ENCODE results near the gene CHRNG.

DNA sequence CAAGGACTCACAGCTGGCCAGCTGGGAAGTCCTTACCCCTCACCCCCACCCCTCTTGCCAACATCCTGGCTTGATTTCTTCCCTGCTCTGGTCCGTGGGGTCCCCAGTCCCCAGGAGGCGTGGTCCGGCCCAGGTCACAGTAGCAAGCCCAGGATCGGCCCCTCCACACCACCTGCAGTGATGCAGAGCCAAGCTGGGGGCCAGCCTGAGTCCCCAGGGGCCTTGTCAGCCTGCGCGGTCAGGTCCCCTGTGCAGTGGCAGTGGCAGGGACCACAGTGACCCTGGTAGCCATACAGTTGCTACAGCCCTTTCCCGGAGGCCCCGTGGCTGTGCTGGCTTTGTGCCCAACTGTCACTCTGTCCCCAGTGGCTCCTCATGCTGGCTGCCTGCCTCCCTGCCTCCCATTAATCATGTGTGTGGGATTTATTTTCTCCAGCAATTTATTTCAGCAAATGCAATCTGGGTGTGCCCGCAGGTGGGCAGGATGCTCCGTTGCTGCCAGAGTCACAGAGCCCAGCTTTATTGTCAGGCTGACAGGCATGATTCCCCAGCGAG lies 28.1 kb upstream of the CHRNG start:
- no peak for TF ChIP-seq POLR2A (IDR thresholded peaks at IDR 0.05)
- TF ChIP-seq, protein P1, sequence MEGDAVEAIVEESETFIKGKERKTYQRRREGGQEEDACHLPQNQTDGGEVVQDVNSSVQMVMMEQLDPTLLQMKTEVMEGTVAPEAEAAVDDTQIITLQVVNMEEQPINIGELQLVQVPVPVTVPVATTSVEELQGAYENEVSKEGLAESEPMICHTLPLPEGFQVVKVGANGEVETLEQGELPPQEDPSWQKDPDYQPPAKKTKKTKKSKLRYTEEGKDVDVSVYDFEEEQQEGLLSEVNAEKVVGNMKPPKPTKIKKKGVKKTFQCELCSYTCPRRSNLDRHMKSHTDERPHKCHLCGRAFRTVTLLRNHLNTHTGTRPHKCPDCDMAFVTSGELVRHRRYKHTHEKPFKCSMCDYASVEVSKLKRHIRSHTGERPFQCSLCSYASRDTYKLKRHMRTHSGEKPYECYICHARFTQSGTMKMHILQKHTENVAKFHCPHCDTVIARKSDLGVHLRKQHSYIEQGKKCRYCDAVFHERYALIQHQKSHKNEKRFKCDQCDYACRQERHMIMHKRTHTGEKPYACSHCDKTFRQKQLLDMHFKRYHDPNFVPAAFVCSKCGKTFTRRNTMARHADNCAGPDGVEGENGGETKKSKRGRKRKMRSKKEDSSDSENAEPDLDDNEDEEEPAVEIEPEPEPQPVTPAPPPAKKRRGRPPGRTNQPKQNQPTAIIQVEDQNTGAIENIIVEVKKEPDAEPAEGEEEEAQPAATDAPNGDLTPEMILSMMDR (IDR thresholded peaks at IDR 0.05 in 4 of 5, conservative IDR thresholded peaks at IDR 0.05 in 1 of 5) = no peak

All from gastrocnemius medialis (tissue), 4 donors.